Measurements from ENCODE around the gene TSPAN12. TPM values are rescaled to one million over a fixed set of nuclear protein-coding genes. Genes with fewer than 3 reads are reported as not detected.

Gene TSPAN12
- total RNA-seq, 2 donors from 2014 or later = 35.6 to 50.3 TPM

GRCh38 chr7:120813546-120814252 is 44.2 kb downstream of the TSPAN12 start:
- Histone ChIP-seq H3K27ac (ENCODE audit: low read depth, low read length) (no peak overlapping the region), H3K27me3 (ENCODE audit: control insufficient read depth, insufficient read depth, low read length, poor library complexity, severe bottlenecking) (no peaks in the 10 kb centered on the region), H3K9me3 (ENCODE audit: control insufficient read depth, low read length) (no peaks in the 10 kb centered on the region), H3K4me3 (ENCODE audit: low read length) (no peak overlapping the region), H3K9ac (ENCODE audit: extremely low read depth, low read length, poor library complexity, severe bottlenecking) (no peak overlapping the region), H3K4me1 (ENCODE audit: control insufficient read depth, insufficient read depth, low read length) (no peaks in the 10 kb centered on the region), H3K36me3 (ENCODE audit: control insufficient read depth, insufficient read depth, low read length) (peaks cover 52% of the 10 kb centered on the region)
- TF ChIP-seq CTCF (conservative IDR thresholded peaks at IDR 0.05) = no peak
- Mint-ChIP-seq H3K4me1 (peaks cover 12% of the 10 kb centered on the region), H3K36me3 (ENCODE audit: low read depth) (peaks cover 51% of the 10 kb centered on the region), H3K9me3 (no peaks in the 10 kb centered on the region), H3K27ac (no peak overlapping the region), H3K27me3 (ENCODE audit: insufficient read depth) (no peaks in the 10 kb centered on the region), H3K4me3 (no peak overlapping the region)
- 98 to 100% methylated on average over 3 to 4 of the region's 4 CpGs for WGBS, 2 experiments (ENCODE audit: insufficient coverage in 1 of 2, insufficient read length in 1 of 2)
- no peak for DNase-seq

GRCh38 chr7:120813089-120813488 is 44.9 kb downstream of the TSPAN12 start:
- no peak overlapping the region for H3K4me3 Mint-ChIP-seq
- Histone ChIP-seq H3K4me1 (ENCODE audit: control insufficient read depth, insufficient read depth, low read length) (no peaks in the 10 kb centered on the region), H3K9me3 (ENCODE audit: control insufficient read depth, low read length) (no peaks in the 10 kb centered on the region), H3K27ac (ENCODE audit: low read depth, low read length) (no peak overlapping the region), H3K4me3 (ENCODE audit: low read length) (no peak overlapping the region), H3K36me3 (ENCODE audit: control insufficient read depth, insufficient read depth, low read length) (peaks cover 58% of the 10 kb centered on the region), H3K9ac (ENCODE audit: extremely low read depth, low read length, poor library complexity, severe bottlenecking) (no peak overlapping the region), H3K27me3 (ENCODE audit: control insufficient read depth, insufficient read depth, low read length, poor library complexity, severe bottlenecking) (no peaks in the 10 kb centered on the region)
- no peak overlapping the region for H3K27ac Mint-ChIP-seq
- H3K4me1 Mint-ChIP-seq = peaks cover 10% of the 10 kb centered on the region
- no peaks in the 10 kb centered on the region for H3K9me3 Mint-ChIP-seq
- no peak for TF ChIP-seq CTCF (conservative IDR thresholded peaks at IDR 0.05)
- no peak for DNase-seq
- no peaks in the 10 kb centered on the region for H3K27me3 Mint-ChIP-seq (ENCODE audit: insufficient read depth)
- peaks cover 51% of the 10 kb centered on the region for H3K36me3 Mint-ChIP-seq (ENCODE audit: low read depth)

DNA sequence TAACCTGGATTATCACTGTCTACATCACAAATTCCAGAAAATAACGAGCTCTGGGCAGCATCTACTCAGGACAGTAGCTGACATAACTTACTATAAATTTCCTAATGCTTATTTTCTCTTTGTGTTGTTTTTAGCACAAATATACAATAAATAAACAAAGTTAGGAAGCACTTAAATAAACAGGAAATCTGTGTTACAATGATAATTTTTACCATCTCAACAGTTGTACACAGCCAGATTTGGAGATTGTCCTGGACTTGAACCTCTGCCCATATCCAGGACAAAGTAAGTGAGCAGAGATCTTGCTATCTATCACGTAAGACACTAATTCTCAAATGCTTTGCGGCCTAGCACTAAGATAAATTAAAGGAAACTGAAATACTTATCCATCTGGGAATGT is 48.7 kb downstream of the TSPAN12 start:
- Mint-ChIP-seq H3K27me3 (ENCODE audit: insufficient read depth) (no peaks in the 10 kb centered on the region), H3K36me3 (ENCODE audit: low read depth) (peaks cover 20% of the 10 kb centered on the region), H3K27ac (no peak overlapping the region), H3K9me3 (no peaks in the 10 kb centered on the region), H3K4me1 (peaks cover 6% of the 10 kb centered on the region), H3K4me3 (no peak overlapping the region)
- no peaks in the 10 kb centered on the region for H3K4me1 ChIP-seq (ENCODE audit: control insufficient read depth, insufficient read depth, low read length)
- no peaks in the 10 kb centered on the region for H3K9me3 ChIP-seq (ENCODE audit: control insufficient read depth, low read length)
- H3K27ac ChIP-seq (ENCODE audit: low read depth, low read length) = no peak overlapping the region
- H3K36me3 ChIP-seq (ENCODE audit: control insufficient read depth, insufficient read depth, low read length) = peaks cover 54% of the 10 kb centered on the region
- H3K4me3 ChIP-seq (ENCODE audit: low read length) = no peak overlapping the region
- WGBS, 2 experiments (ENCODE audit: insufficient coverage in 1 of 2, insufficient read length in 1 of 2) = 98 to 100% methylated on average over 1 to 3 of the region's 3 CpGs
- no peak for DNase-seq
- H3K9ac ChIP-seq (ENCODE audit: extremely low read depth, low read length, poor library complexity, severe bottlenecking) = no peak overlapping the region
- H3K27me3 ChIP-seq (ENCODE audit: control insufficient read depth, insufficient read depth, low read length, poor library complexity, severe bottlenecking) = no peaks in the 10 kb centered on the region
- TF ChIP-seq CTCF (conservative IDR thresholded peaks at IDR 0.05) = no peak

Data from endodermal cell (in vitro differentiated cells).